IMR-90 (cell line): Measurements from ENCODE around the gene ZMIZ1. TPM values are rescaled to one million over a fixed set of nuclear protein-coding genes. Genes with fewer than 3 reads are reported as not detected.

Experiments
- ATAC-seq: fragments of 200-7000 bp; cut with Tn5 transposase; 2 replicates; pipeline ENCODE4 v1.9.1; 2020; ENCODE audit warnings: low read depth, mild to moderate bottlenecking, moderate library complexity
- BruUV-seq: library from RNA; stranded (reverse); fragments of 400-500 nt; replicated peaks from 2 replicates; lab custom pipeline; 2021; lab: Mats Ljungman, UMichigan
- CTCF ChIA-PET: fragments of 300-600 bp; formaldehyde crosslinking; extraction: SDS; loops from one replicate; lab custom pipeline; 2021; ENCODE audit warnings: antibody characterized with exemption; lab: Yijun Ruan, JAX
- POLR2A ChIA-PET: fragments of 300-600 bp; sonication (Branson Sonifier 250); formaldehyde crosslinking; loops from one replicate; lab custom pipeline; 2022; ENCODE audit warnings: antibody characterized with exemption; ENCODE audit not compliant: unreplicated experiment; lab: Charles Lee
- DNase-seq: peaks from one replicate; pipeline ENCODE4 v3.0.0; 2013
- H2AFZ ChIP-seq: replicated peaks from 2 replicates; pipeline ENCODE3; 2013; ENCODE audit warnings: low read length, mild to moderate bottlenecking; ENCODE audit not compliant: poor library complexity
- H2AK5ac ChIP-seq: 2 replicates; pipeline ENCODE4 v1.6.1; 2013; ENCODE audit warnings: low read depth, low read length, inconsistent platforms
- H2AK9ac ChIP-seq: replicated peaks from 2 replicates; pipeline ENCODE3; 2013; ENCODE audit warnings: mild to moderate bottlenecking, low read depth, low read length, moderate library complexity; ENCODE audit not compliant: poor library complexity
- H2BK120ac ChIP-seq: 2 replicates; pipeline ENCODE4 v1.6.1; 2013; ENCODE audit warnings: low read depth, low read length, inconsistent platforms
- H2BK15ac ChIP-seq: 3 replicates; pipeline ENCODE4 v1.6.1; 2013; ENCODE audit warnings: low read depth, low read length, inconsistent platforms
- H2BK20ac ChIP-seq: 2 replicates; pipeline ENCODE4 v1.6.1; 2013; ENCODE audit warnings: low read depth, mild to moderate bottlenecking, inconsistent platforms, low read length, moderate library complexity
- H2BK5ac ChIP-seq: 2 replicates; pipeline ENCODE4 v1.6.1; 2013; ENCODE audit warnings: mild to moderate bottlenecking, low read depth, low read length, inconsistent platforms; ENCODE audit not compliant: poor library complexity, severe bottlenecking
- H3K14ac ChIP-seq: replicated peaks from 2 replicates; pipeline ENCODE4 v1.6.1; 2013; ENCODE audit warnings: low read depth, low read length, inconsistent platforms
- H3K18ac ChIP-seq: 2 replicates; pipeline ENCODE4 v1.6.1; 2013; ENCODE audit warnings: low read depth, low read length, control low read depth
- H3K23ac ChIP-seq: 2 replicates; pipeline ENCODE4 v1.6.1; 2013; ENCODE audit warnings: low read depth, low read length, inconsistent platforms
- H3K27ac ChIP-seq: 2 replicates; pipeline ENCODE4 v1.5.1; 2013; ENCODE audit warnings: mild to moderate bottlenecking, control low read depth, low read length; ENCODE audit not compliant: insufficient read depth
- H3K27me3 ChIP-seq: 2 replicates; pipeline ENCODE4 v1.6.1; 2013; ENCODE audit warnings: low read length; ENCODE audit not compliant: control insufficient read depth, insufficient read depth
- H3K36me3 ChIP-seq: 2 replicates; pipeline ENCODE4 v1.6.1; 2013; ENCODE audit warnings: low read length, mixed read lengths; ENCODE audit not compliant: control insufficient read depth, insufficient read depth
- H3K4ac ChIP-seq: 2 replicates; pipeline ENCODE4 v1.6.1; 2013; ENCODE audit warnings: low read depth, low read length, inconsistent platforms
- H3K4me1 ChIP-seq: 2 replicates; pipeline ENCODE4 v1.6.1; 2013; ENCODE audit warnings: low read length, mixed read lengths; ENCODE audit not compliant: control insufficient read depth, insufficient read depth
- H3K4me2 ChIP-seq: 2 replicates; pipeline ENCODE4 v1.6.1; 2013; ENCODE audit warnings: low read depth, mild to moderate bottlenecking, control low read depth, low read length, moderate library complexity
- H3K4me3 ChIP-seq: 2 replicates; pipeline ENCODE4 v1.5.1; 2013; ENCODE audit warnings: low read depth, mild to moderate bottlenecking, control low read depth, low read length, moderate library complexity; ENCODE audit not compliant: insufficient read depth
- H3K56ac ChIP-seq: 2 replicates; pipeline ENCODE4 v1.6.1; 2013; ENCODE audit warnings: low read length, inconsistent platforms; ENCODE audit not compliant: insufficient read depth; ENCODE audit errors: extremely low read depth
- H3K79me1 ChIP-seq, 2 experiments: 2 replicates each; pipeline ENCODE4 v1.6.1; 2013; ENCODE audit warnings: low read length in 2 of 2, inconsistent platforms in 1 of 2, low read depth in 1 of 2
- H3K9ac ChIP-seq: 2 replicates; pipeline ENCODE4 v1.6.1; 2013; ENCODE audit warnings: low read depth, low read length, control low read depth
- H3K9me1 ChIP-seq: 2 replicates; pipeline ENCODE4 v1.6.1; 2013; ENCODE audit warnings: low read length, inconsistent platforms; ENCODE audit not compliant: insufficient read depth
- H3K9me3 ChIP-seq: 2 replicates; pipeline ENCODE4 v1.6.1; 2013; ENCODE audit warnings: low read length; ENCODE audit not compliant: control insufficient read depth, insufficient read depth
- H4K20me1 ChIP-seq: 2 replicates; pipeline ENCODE4 v1.6.1; 2013; ENCODE audit warnings: low read length, inconsistent platforms; ENCODE audit not compliant: insufficient read depth
- H4K5ac ChIP-seq: 2 replicates; pipeline ENCODE4 v1.6.1; 2013; ENCODE audit warnings: mild to moderate bottlenecking, low read depth, low read length, control low read depth
- H4K8ac ChIP-seq, 2 experiments: 2 replicates each; pipeline ENCODE4 v1.6.1; 2013; ENCODE audit warnings: low read depth in 2 of 2, low read length in 2 of 2, control low read depth in 1 of 2, inconsistent platforms in 1 of 2
- H4K91ac ChIP-seq: 2 replicates; pipeline ENCODE4 v1.6.1; 2013; ENCODE audit warnings: low read depth, low read length, inconsistent platforms; ENCODE audit not compliant: insufficient read depth
- BHLHE40 ChIP-seq: fragments of 150-350 bp; IDR thresholded peaks from 2 replicates; pipeline ENCODE4 v1.6.1; 2016; ENCODE audit warnings: mild to moderate bottlenecking, low read depth, low read length
- WGBS, 2 experiments: methylation state at CpG; one replicate each; pipeline versions ENCODE4 v1.1.5 to v1.1.7; 2013; ENCODE audit warnings: missing lambda C conversion rate in 2 of 2; ENCODE audit not compliant: insufficient read length in 1 of 2; ENCODE audit errors: extremely low coverage in 2 of 2; 5-methylcytosine and 5-hydroxymethylcytosine counted together
- dilution Hi-C: fragments of 300-500 bp; cut with HindIII; formaldehyde crosslinking; loops from one replicate; pipeline ENCODE4 v1.14.3; 2018; ENCODE audit warnings: low sequenced_read_pairs; ENCODE audit not compliant: unreplicated experiment
- in situ Hi-C: fragments of 300-500 bp; cut with MboI; formaldehyde crosslinking; loops from 3 replicates; pipeline ENCODE4 v1.14.3; 2019; ENCODE audit warnings: low sequenced_read_pairs, inconsistent platforms, mixed read lengths
- intact Hi-C: fragments of 100-400 bp; cut with micrococcal nuclease; formaldehyde crosslinking; loops from 2 replicates; pipeline ENCODE4 v1.10.0; 2022
- polyA plus RNA-seq, 3 experiments: library from polyadenylated mRNA; depleted of rRNA; stranded (reverse); fragments of >200 nt; gene quantifications; 2 replicates each; pipeline ENCODE4 v1.2.3, GENCODE V29; 2012; ENCODE audit warnings: low replicate concordance in 1 of 3
- total RNA-seq: library from RNA; depleted of rRNA; stranded (reverse); fragments of >200 nt; gene quantifications from 2 replicates; pipeline ENCODE4 v1.2.3, GENCODE V29; 2012

ZMIZ1 gene
- total and polyA plus RNA-seq, 2 of the 4 experiments (the other 2 are of a cell fraction): 6.6 to 48.7 TPM

DNA sequence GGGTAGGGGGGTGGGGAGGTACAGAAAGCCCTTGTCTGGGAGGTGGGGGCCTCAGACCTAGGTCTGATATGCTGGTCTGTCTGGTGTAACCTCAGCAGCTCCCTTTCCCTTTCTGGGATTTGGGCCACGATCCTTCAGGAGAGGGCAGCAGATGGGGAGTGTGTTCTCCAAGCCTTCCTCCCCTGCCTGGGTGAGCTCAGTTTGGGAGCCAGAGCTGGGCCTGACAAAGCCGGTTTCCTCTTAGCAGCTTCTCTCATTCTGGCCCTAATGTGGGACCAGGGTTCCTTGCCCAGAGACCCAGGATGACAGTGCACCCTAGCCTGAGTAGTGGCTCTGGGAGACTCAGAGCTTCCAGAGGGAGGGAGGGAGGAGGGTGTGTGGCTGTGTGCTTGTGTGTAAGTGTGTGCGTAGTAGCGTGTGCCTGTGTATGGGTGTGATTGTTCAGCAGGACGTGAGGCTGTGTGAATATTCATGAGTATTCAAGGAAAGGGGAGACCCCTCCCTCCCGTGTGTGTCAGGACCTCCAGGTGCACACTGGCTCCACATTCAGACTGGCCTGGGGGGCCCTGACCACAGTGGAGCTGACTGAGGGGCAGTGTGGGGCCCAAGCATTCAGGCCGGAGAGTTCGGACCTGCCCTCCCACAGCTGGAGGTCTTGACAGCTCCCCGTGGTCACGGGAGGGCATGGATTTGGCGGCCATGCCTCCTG is 96.5 kb downstream of the ZMIZ1 start:
- peak overlapping the region; percentile 66 for H3K4ac ChIP-seq
- 100% methylated on average over 2 of the region's 11 CpGs; no CpG with 5 or more reads in 1 of the 2 experiments for WGBS, 2 experiments
- H3K79me1 ChIP-seq: peaks cover 67 to 99% of the 10 kb centered on the region in 2 experiments
- no TSS peak for BruUV-seq
- H3K4me3 ChIP-seq: no peak overlapping the region
- H2AK9ac ChIP-seq: peak overlapping the region; percentile 55
- H3K4me2 ChIP-seq: no peak overlapping the region; the same call in 1 of the 2 replicates
- DNase-seq (no peak), ATAC-seq (no peak; the same call in 1 of the 2 replicates)
- peaks cover 40% of the 10 kb centered on the region for H4K20me1 ChIP-seq
- H3K4me1 ChIP-seq: peaks cover 41% of the 10 kb centered on the region
- CTCF ChIA-PET: interaction anchor here (1.7 kb wide), 1 partner anchor 30 kb away, joined by 7 read pairs; no protein-coding TSS in a partner anchor
- H4K91ac ChIP-seq: peak overlapping the region; percentile 65
- peak overlapping the region; percentile 96 for H2AK5ac ChIP-seq
- intact Hi-C loops: no loop called here
- dilution Hi-C loops: no loop called here
- H3K14ac ChIP-seq: peak overlapping the region; percentile 68
- H3K9ac ChIP-seq: no peak overlapping the region
- H3K23ac ChIP-seq: peak overlapping the region; percentile 87
- H3K27ac ChIP-seq: peak overlapping the region; percentile 13
- H2AFZ ChIP-seq: peak overlapping the region; percentile 13
- H3K9me3 ChIP-seq: no peaks in the 10 kb centered on the region
- H2BK5ac ChIP-seq: peak overlapping the region; percentile 60
- no peak overlapping the region for H3K56ac ChIP-seq
- 0 out of 2 replicates have a peak overlapping the region, but pooled peaks have one; percentile 26 for H3K18ac ChIP-seq
- no peaks in the 10 kb centered on the region for H3K27me3 ChIP-seq
- H2BK15ac ChIP-seq: no peak overlapping the region
- no peak for TF ChIP-seq BHLHE40
- peak overlapping the region; percentile 42 for H2BK120ac ChIP-seq
- no peak overlapping the region for H2BK20ac ChIP-seq
- in situ Hi-C loops: no loop called here
- H3K9me1 ChIP-seq: peaks cover 30% of the 10 kb centered on the region
- POLR2A ChIA-PET: no interaction called here
- peak overlapping the region; percentile 14; the same call in 1 of the 2 replicates for H4K5ac ChIP-seq
- H4K8ac ChIP-seq: peak overlapping the region; percentile 7 to 52; a peak in 3 of 4 replicates
- H3K36me3 ChIP-seq: peaks cover 65% of the 10 kb centered on the region
